ENCODE results near the gene CD84. TPM values are rescaled to one million over a fixed set of nuclear protein-coding genes. Genes with fewer than 3 reads are reported as not detected.
"Not testable (repeated sequence)": the region's sequence is repeated elsewhere in the genome, so short reads cannot be mapped to it uniquely, and the experiment has no call there.

The CD84 gene
- total RNA-seq, 1 donor from 2014 or later, result 20.7 TPM

- peaks cover 16% of the 10 kb centered on the region for H3K4me1 ChIP-seq
- H3K4me3 ChIP-seq, result no peak overlapping the region
- H3K27ac ChIP-seq, result no peak overlapping the region
- DNase-seq, result no peak
- intact Hi-C loops (cut with DNase I), result no loop called here
- H3K36me3 ChIP-seq, result no peaks in the 10 kb centered on the region
- TF ChIP-seq, protein P1, sequence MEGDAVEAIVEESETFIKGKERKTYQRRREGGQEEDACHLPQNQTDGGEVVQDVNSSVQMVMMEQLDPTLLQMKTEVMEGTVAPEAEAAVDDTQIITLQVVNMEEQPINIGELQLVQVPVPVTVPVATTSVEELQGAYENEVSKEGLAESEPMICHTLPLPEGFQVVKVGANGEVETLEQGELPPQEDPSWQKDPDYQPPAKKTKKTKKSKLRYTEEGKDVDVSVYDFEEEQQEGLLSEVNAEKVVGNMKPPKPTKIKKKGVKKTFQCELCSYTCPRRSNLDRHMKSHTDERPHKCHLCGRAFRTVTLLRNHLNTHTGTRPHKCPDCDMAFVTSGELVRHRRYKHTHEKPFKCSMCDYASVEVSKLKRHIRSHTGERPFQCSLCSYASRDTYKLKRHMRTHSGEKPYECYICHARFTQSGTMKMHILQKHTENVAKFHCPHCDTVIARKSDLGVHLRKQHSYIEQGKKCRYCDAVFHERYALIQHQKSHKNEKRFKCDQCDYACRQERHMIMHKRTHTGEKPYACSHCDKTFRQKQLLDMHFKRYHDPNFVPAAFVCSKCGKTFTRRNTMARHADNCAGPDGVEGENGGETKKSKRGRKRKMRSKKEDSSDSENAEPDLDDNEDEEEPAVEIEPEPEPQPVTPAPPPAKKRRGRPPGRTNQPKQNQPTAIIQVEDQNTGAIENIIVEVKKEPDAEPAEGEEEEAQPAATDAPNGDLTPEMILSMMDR (IDR thresholded peaks at IDR 0.05), result no peak
- H3K9me3 ChIP-seq, result no peaks in the 10 kb centered on the region
- no peaks in the 10 kb centered on the region for H3K27me3 ChIP-seq
- peak; percentile 32 for ATAC-seq
Observed at GRCh38 chr1:160569806-160570205, 9.5 kb downstream of the CD84 start.

GRCh38 chr1:160567858-160568682, 11.2 kb downstream of the CD84 start:
- ATAC-seq, result peak; percentile 62
- TF ChIP-seq, protein P1 (IDR thresholded peaks at IDR 0.05), result no peak
- H3K27ac ChIP-seq, result peak overlapping the region; percentile 51
- no peaks in the 10 kb centered on the region for H3K36me3 ChIP-seq
- DNase-seq, result no peak
- peaks cover 13% of the 10 kb centered on the region for H3K4me1 ChIP-seq
- H3K4me3 ChIP-seq, result no peak overlapping the region
- H3K9me3 ChIP-seq, result no peaks in the 10 kb centered on the region
- intact Hi-C loops (cut with DNase I), result no loop called here
- H3K27me3 ChIP-seq, result no peaks in the 10 kb centered on the region

DNA sequence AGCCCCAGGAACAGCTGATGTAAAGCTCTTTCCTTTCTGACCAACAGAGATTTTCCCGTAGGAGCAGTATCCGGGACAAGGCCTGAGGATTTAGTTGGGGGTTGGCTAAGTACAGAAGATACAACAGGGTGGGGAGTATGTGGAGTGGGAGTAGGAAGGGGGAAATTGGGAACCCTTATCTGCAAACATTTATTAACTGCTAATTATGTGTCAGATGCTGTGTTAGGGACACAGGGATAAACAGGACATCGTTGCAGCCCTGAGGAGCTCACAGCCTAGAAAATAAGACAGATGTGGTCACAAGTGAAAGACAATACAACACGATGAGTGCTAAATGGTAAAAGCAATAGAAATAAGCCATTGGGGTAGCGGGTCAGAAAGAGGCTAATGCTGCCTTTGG, 12.0 kb downstream of the CD84 start:
- ATAC-seq (no peak), DNase-seq (no peak)
- Histone ChIP-seq H3K27ac (peak overlapping the region; percentile 51), H3K36me3 (no peaks in the 10 kb centered on the region), H3K9me3 (no peaks in the 10 kb centered on the region), H3K4me3 (no peak overlapping the region), H3K27me3 (no peaks in the 10 kb centered on the region), H3K4me1 (peaks cover 13% of the 10 kb centered on the region)
- intact Hi-C loops (cut with DNase I), result no loop called here
- TF ChIP-seq, protein P1 (IDR thresholded peaks at IDR 0.05), result no peak

DNA sequence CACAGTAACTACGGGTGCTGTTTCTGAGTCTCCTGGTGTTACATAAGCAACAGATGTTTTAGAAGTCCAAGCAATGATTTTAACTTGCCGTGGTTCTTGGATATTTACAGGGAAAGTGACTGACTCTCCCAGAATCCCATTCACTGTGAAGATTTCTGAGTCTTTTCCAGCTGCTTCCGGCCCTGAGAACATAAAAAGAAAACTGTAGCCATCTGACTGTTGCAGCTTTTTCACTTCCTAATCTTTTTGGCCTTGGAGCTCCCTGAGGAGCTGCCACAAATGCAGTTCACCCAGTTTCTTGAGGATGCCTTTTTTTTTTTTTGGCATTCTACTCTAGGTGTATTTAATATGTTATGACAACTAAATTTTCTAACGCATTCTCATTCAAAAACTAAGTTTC, 13.7 kb downstream of the CD84 start:
- Histone ChIP-seq H3K36me3 (no peaks in the 10 kb centered on the region), H3K9me3 (no peaks in the 10 kb centered on the region), H3K4me1 (peaks cover 8% of the 10 kb centered on the region), H3K27me3 (no peaks in the 10 kb centered on the region), H3K4me3 (no peak overlapping the region), H3K27ac (peak overlapping the region; percentile 36)
- intact Hi-C loops (cut with DNase I), result no loop called here
- no peak for DNase-seq
- ATAC-seq, result no peak
- TF ChIP-seq, protein P1 (IDR thresholded peaks at IDR 0.05), result no peak

GRCh38 chr1:160563230-160563629, 16.1 kb downstream of the CD84 start:
- H3K36me3 ChIP-seq; H3K9me3 ChIP-seq; DNase-seq; H3K4me1 ChIP-seq; ATAC-seq; H3K27me3 ChIP-seq; H3K27ac ChIP-seq; intact Hi-C loops (cut with DNase I); H3K4me3 ChIP-seq: not testable (repeated sequence)

GRCh38 chr1:160562745-160563144, 16.6 kb downstream of the CD84 start:
- H3K9me3 ChIP-seq, ATAC-seq, H3K27ac ChIP-seq: not testable (repeated sequence)

More at GRCh38 chr1:160562745-160563144, 16.6 kb downstream of the CD84 start:
- DNase-seq; H3K4me1 ChIP-seq; H3K27me3 ChIP-seq; intact Hi-C loops (cut with DNase I); H3K4me3 ChIP-seq; H3K36me3 ChIP-seq: not testable (repeated sequence)

Measured in upper lobe of right lung (tissue), 1 donor.